Liver (tissue), 9 donors: ENCODE measurements around the gene DNAJC2. TPM values are rescaled to one million over a fixed set of nuclear protein-coding genes. Genes with fewer than 3 reads are reported as not detected.

Experiments
- DNase-seq: peaks from one replicate; pipeline ENCODE4 v3.0.0-alpha.2; 2017; ENCODE audit warnings: low spot score
- H3K27ac ChIP-seq, 2 donors: one replicate each; pipeline ENCODE4 v1.7.0; 2013; ENCODE audit warnings: inconsistent platforms in 2 of 2, low read length in 2 of 2, control low read depth in 1 of 2, low read depth in 1 of 2, mild to moderate bottlenecking in 1 of 2
- H3K27me3 ChIP-seq, 4 donors: one replicate each; pipeline versions ENCODE4 v1.6.1 to v1.7.0; 2013; ENCODE audit warnings: low read length in 3 of 4, inconsistent platforms in 1 of 4, mild to moderate bottlenecking in 1 of 4, moderate library complexity in 1 of 4; ENCODE audit not compliant: control insufficient read depth in 4 of 4, insufficient read depth in 4 of 4
- H3K36me3 ChIP-seq, 4 donors: one replicate each; pipeline versions ENCODE4 v1.6.1 to v1.7.0; 2013; ENCODE audit warnings: low read length in 3 of 4, mild to moderate bottlenecking in 3 of 4, low read depth in 1 of 4, moderate library complexity in 1 of 4; ENCODE audit not compliant: control insufficient read depth in 4 of 4, insufficient read depth in 3 of 4
- H3K4me1 ChIP-seq, 4 donors: one replicate each; pipeline versions ENCODE4 v1.6.1 to v1.7.0; 2013; ENCODE audit warnings: low read length in 3 of 4, mild to moderate bottlenecking in 3 of 4, moderate library complexity in 1 of 4; ENCODE audit not compliant: control insufficient read depth in 4 of 4, insufficient read depth in 4 of 4
- H3K4me3 ChIP-seq, 3 donors: one replicate each; pipeline versions ENCODE4 v1.6.1 to v1.7.0; 2013; ENCODE audit warnings: low read length in 3 of 3, control low read depth in 1 of 3, low read depth in 1 of 3, mild to moderate bottlenecking in 1 of 3
- H3K9ac ChIP-seq, 2 donors: one replicate each; pipeline ENCODE4 v1.7.0; 2013; ENCODE audit warnings: low read length in 2 of 2, mild to moderate bottlenecking in 2 of 2, moderate library complexity in 2 of 2, control low read depth in 1 of 2, low read depth in 1 of 2
- H3K9me3 ChIP-seq, 4 donors: one replicate each; pipeline versions ENCODE4 v1.6.1 to v1.7.0; 2013; ENCODE audit warnings: low read length in 3 of 4; ENCODE audit not compliant: control insufficient read depth in 4 of 4
- CTCF ChIP-seq: fragments of 150-350 bp; IDR thresholded peaks from 2 replicates; pipeline ENCODE4 v1.5.1; 2017; ENCODE audit warnings: improper control_type of control experiment, low read depth, low read length; ENCODE audit not compliant: missing input control
- EGR1 ChIP-seq, 2 donors: IDR thresholded peaks; 2 replicates each; pipeline ENCODE4 v1.6.1; 2016 to 2018; ENCODE audit warnings: antibody characterized with exemption in 2 of 2, low read depth in 2 of 2
- FOXA1 ChIP-seq: IDR thresholded peaks from 2 replicates; pipeline ENCODE4 v1.6.1; 2016; ENCODE audit warnings: antibody characterized with exemption
- FOXA2 ChIP-seq: IDR thresholded peaks from 2 replicates; pipeline ENCODE4 v1.6.1; 2016; ENCODE audit warnings: antibody characterized with exemption
- GABPA ChIP-seq, 2 donors: IDR thresholded peaks in 1 of 2; conservative IDR thresholded peaks in 1 of 2; 2 replicates each; pipeline ENCODE4 v1.6.1; 2016; ENCODE audit warnings: antibody characterized with exemption in 2 of 2, mild to moderate bottlenecking in 1 of 2, moderate library complexity in 1 of 2
- HNF4A ChIP-seq, 2 donors: conservative IDR thresholded peaks; 2 replicates each; pipeline ENCODE4 v1.6.1; 2016; ENCODE audit warnings: antibody characterized with exemption in 2 of 2, mild to moderate bottlenecking in 2 of 2
- HNF4G ChIP-seq: IDR thresholded peaks from 2 replicates; pipeline ENCODE4 v1.6.1; 2016; ENCODE audit warnings: antibody characterized with exemption
- JUND ChIP-seq, 2 donors: IDR thresholded peaks; 2 replicates each; pipeline ENCODE4 v1.6.1; 2016; ENCODE audit warnings: antibody characterized with exemption in 2 of 2
- MAX ChIP-seq: IDR thresholded peaks from 2 replicates; pipeline ENCODE4 v1.6.1; 2016; ENCODE audit warnings: antibody characterized with exemption
- NR2F2 ChIP-seq: IDR thresholded peaks from 2 replicates; pipeline ENCODE4 v1.6.1; 2016; ENCODE audit warnings: antibody characterized with exemption
- RAD21 ChIP-seq, 2 donors: IDR thresholded peaks; 2 replicates each; pipeline ENCODE4 v1.6.1; 2016; ENCODE audit warnings: antibody characterized with exemption in 2 of 2, mild to moderate bottlenecking in 2 of 2
- RXRA ChIP-seq, 2 donors: IDR thresholded peaks; 2 replicates each; pipeline ENCODE4 v1.6.1; 2017 to 2018; ENCODE audit warnings: antibody characterized with exemption in 2 of 2, mild to moderate bottlenecking in 1 of 2
- SP1 ChIP-seq: IDR thresholded peaks from 2 replicates; pipeline ENCODE4 v1.6.1; 2018; ENCODE audit warnings: antibody characterized with exemption, mild to moderate bottlenecking
- TAF1 ChIP-seq: conservative IDR thresholded peaks from 2 replicates; pipeline ENCODE4 v1.6.1; 2016; ENCODE audit warnings: antibody characterized with exemption, mild to moderate bottlenecking
- ZBTB33 ChIP-seq: IDR thresholded peaks from 2 replicates; pipeline ENCODE4 v1.6.1; 2016; ENCODE audit warnings: antibody characterized with exemption
- WGBS: extraction: QIAGEN DNeasy Blood & Tissue Kit; methylation state at CpG from one replicate; pipeline ENCODE4 v1.1.7; 2013; 5-methylcytosine and 5-hydroxymethylcytosine counted together
- polyA plus RNA-seq, 2 donors: library from polyadenylated mRNA; stranded (reverse) in 1 of 2; unstranded in 1 of 2; fragments of 200-250 nt in 1 of 2; fragments of >200 nt in 1 of 2; fragmentation: Nextera tagmentation in 1 of 2; extraction: Ambion mirVana in 1 of 2; gene quantifications; one replicate each; pipeline versions ENCODE4 v1.2.1 to v1.2.3, GENCODE V29; 2013 to 2015
- total RNA-seq, 2 donors: library from RNA; depleted of rRNA; stranded (reverse); fragments of >200 nt; gene quantifications; one replicate each; pipeline ENCODE4 v1.2.3, GENCODE V29; 2014
- TF ChIP-seq, protein P1 (sequence below): IDR thresholded peaks from 2 replicates; pipeline ENCODE4 v1.6.1; 2016; ENCODE audit warnings: antibody characterized with exemption, mild to moderate bottlenecking
- TF ChIP-seq, protein P2 (sequence below): IDR thresholded peaks from 2 replicates; pipeline ENCODE4 v1.6.1; 2016; ENCODE audit warnings: antibody characterized with exemption
- donor health status: healthy.
- donor health status: healthy.
- donor health status: healthy.
- donor health status: healthy.
- donor health status: healthy.

The DNAJC2 gene
- total and polyA plus RNA-seq, 4 donors, result 7.5 to 19.6 (median 11.0) TPM

DNA sequence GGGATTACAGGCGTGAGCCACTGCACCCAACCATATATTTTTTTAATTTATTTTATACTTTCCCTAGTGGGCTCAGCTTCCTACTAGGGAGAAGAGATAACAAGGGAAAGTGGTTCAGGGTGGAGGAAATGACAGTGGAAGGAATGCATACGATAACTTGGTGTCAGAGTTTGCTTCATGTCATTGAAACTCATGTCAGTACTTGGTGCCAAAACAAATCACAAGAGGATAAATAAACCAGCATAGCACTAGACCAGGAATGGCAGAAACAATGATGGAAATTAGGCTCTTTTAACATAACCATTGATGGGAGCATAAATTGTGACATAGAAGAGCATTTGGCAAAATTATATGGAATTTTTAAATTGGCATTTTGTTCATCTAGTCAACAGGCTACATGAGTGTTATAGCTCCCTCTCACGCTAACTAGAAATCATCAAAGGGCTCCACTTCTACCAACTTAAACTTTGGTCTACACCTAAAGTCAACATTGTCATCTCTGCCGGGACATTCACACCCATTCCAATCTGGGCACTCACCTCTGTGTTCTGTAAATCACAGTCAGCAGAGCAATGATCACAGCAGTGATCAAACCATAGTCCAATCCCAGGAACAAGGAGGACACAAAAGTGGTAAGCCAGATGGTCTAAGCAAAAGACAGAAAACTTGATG, 44.0 kb upstream of the DNAJC2 start (continued):
- peak; percentile 83 for TF ChIP-seq MAX

DNA sequence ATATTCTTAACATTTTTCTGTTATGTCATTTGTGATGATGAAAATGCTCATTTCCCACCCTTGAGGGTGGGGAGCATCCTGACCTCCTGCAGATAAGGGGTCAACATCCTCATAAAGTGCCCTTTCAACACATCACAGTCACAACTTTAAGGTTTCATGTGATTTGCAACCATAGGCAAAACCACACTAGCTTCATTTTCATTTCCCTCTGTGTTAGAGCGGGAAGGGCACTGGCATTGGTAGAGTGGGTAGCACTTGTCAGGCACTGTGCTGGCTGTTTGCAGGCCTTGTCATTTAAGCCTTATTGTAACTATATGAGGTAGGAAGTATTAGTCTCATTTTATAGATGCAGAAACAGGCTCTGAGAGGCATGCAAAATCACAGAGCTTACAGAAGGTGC, 42.7 kb upstream of the DNAJC2 start:
- no peak overlapping the region for H3K9ac ChIP-seq
- 81% methylated on average over 1 of the region's 1 CpG for WGBS
- no peaks in the 10 kb centered on the region for H3K36me3 ChIP-seq
- DNase-seq, result no peak
- no peak overlapping the region for H3K27ac ChIP-seq
- no peaks in the 10 kb centered on the region for H3K9me3 ChIP-seq
- H3K27me3 ChIP-seq, result no peaks in the 10 kb centered on the region
- peaks cover 0 to 12% (median 4%) of the 10 kb centered on the region in 4 donors for H3K4me1 ChIP-seq
- no peak overlapping the region for H3K4me3 ChIP-seq
- no peak for TF ChIP-seq EGR1 (IDR thresholded peaks at IDR 0.05; ENCODE audit: low read depth in 2 of 2)
- no peak for TF ChIP-seq FOXA2
- TF ChIP-seq GABPA (IDR thresholded peaks at IDR 0.05 in 1 of 2, conservative IDR thresholded peaks at IDR 0.05 in 1 of 2), result no peak
- no peak for TF ChIP-seq ZBTB33
- TF ChIP-seq MAX, result no peak
- no peak for TF ChIP-seq RXRA (IDR thresholded peaks at IDR 0.05)
- TF ChIP-seq, protein P1, sequence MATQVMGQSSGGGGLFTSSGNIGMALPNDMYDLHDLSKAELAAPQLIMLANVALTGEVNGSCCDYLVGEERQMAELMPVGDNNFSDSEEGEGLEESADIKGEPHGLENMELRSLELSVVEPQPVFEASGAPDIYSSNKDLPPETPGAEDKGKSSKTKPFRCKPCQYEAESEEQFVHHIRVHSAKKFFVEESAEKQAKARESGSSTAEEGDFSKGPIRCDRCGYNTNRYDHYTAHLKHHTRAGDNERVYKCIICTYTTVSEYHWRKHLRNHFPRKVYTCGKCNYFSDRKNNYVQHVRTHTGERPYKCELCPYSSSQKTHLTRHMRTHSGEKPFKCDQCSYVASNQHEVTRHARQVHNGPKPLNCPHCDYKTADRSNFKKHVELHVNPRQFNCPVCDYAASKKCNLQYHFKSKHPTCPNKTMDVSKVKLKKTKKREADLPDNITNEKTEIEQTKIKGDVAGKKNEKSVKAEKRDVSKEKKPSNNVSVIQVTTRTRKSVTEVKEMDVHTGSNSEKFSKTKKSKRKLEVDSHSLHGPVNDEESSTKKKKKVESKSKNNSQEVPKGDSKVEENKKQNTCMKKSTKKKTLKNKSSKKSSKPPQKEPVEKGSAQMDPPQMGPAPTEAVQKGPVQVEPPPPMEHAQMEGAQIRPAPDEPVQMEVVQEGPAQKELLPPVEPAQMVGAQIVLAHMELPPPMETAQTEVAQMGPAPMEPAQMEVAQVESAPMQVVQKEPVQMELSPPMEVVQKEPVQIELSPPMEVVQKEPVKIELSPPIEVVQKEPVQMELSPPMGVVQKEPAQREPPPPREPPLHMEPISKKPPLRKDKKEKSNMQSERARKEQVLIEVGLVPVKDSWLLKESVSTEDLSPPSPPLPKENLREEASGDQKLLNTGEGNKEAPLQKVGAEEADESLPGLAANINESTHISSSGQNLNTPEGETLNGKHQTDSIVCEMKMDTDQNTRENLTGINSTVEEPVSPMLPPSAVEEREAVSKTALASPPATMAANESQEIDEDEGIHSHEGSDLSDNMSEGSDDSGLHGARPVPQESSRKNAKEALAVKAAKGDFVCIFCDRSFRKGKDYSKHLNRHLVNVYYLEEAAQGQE, result no peak
- TF ChIP-seq TAF1, result no peak
- no peak for TF ChIP-seq HNF4G
- TF ChIP-seq HNF4A (conservative IDR thresholded peaks at IDR 0.05), result no peak
- TF ChIP-seq RAD21 (IDR thresholded peaks at IDR 0.05), result no peak
- TF ChIP-seq, protein P2, sequence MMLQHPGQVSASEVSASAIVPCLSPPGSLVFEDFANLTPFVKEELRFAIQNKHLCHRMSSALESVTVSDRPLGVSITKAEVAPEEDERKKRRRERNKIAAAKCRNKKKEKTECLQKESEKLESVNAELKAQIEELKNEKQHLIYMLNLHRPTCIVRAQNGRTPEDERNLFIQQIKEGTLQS, result no peak
- TF ChIP-seq SP1, result no peak
- no peak for TF ChIP-seq FOXA1
- TF ChIP-seq CTCF, result no peak
- TF ChIP-seq JUND (IDR thresholded peaks at IDR 0.05), result no peak
- TF ChIP-seq NR2F2, result no peak
